Measurements from ENCODE around the gene SERINC3.

Gene SERINC3

GRCh38 chr20:44467289-44467883 lies 54.5 kb downstream of the SERINC3 start:
- DNase-seq (ENCODE audit: low spot score), result no peak
- no peak for TF ChIP-seq CTCF (IDR thresholded peaks at IDR 0.05; ENCODE audit: extremely low read depth, insufficient read depth, missing control alignments)
- in situ Hi-C loops (cut with MboI; ENCODE audit: low pct_unique_long_range_greater_than_20kb, low sequenced_read_pairs, unreplicated experiment), result no loop called here

- no peak for TF ChIP-seq CTCF (IDR thresholded peaks at IDR 0.05; ENCODE audit: extremely low read depth, insufficient read depth, missing control alignments)
- DNase-seq (ENCODE audit: low spot score), result no peak
- in situ Hi-C loops (cut with MboI; ENCODE audit: low pct_unique_long_range_greater_than_20kb, low sequenced_read_pairs, unreplicated experiment), result no loop called here
Measured at GRCh38 chr20:44465001-44465560, 56.8 kb downstream of the SERINC3 start.

GRCh38 chr20:44464514-44464913 lies 57.4 kb downstream of the SERINC3 start:
- DNase-seq (ENCODE audit: low spot score), result no peak
- no peak for TF ChIP-seq CTCF (IDR thresholded peaks at IDR 0.05; ENCODE audit: extremely low read depth, insufficient read depth, missing control alignments)
- in situ Hi-C loops (cut with MboI; ENCODE audit: low pct_unique_long_range_greater_than_20kb, low sequenced_read_pairs, unreplicated experiment), result no loop called here

- in situ Hi-C loops (cut with MboI; ENCODE audit: low pct_unique_long_range_greater_than_20kb, low sequenced_read_pairs, unreplicated experiment), result no loop called here
Measured at GRCh38 chr20:44463466-44463865, 58.4 kb downstream of the SERINC3 start.

GRCh38 chr20:44461803-44462174 lies 60.1 kb downstream of the SERINC3 start:
- in situ Hi-C loops (cut with MboI; ENCODE audit: low pct_unique_long_range_greater_than_20kb, low sequenced_read_pairs, unreplicated experiment), result no loop called here
- DNase-seq (ENCODE audit: low spot score), result no peak
- no peak for TF ChIP-seq CTCF (IDR thresholded peaks at IDR 0.05; ENCODE audit: extremely low read depth, insufficient read depth, missing control alignments)

More at GRCh38 chr20:44463466-44463865, 58.4 kb downstream of the SERINC3 start:
- no peak for TF ChIP-seq CTCF (IDR thresholded peaks at IDR 0.05; ENCODE audit: extremely low read depth, insufficient read depth, missing control alignments)
- no peak for DNase-seq (ENCODE audit: low spot score)

- no peak for DNase-seq (ENCODE audit: low spot score)
- no peak for TF ChIP-seq CTCF (IDR thresholded peaks at IDR 0.05; ENCODE audit: extremely low read depth, insufficient read depth, missing control alignments)
- in situ Hi-C loops (cut with MboI; ENCODE audit: low pct_unique_long_range_greater_than_20kb, low sequenced_read_pairs, unreplicated experiment), result no loop called here
Measured at GRCh38 chr20:44461142-44461802, 60.6 kb downstream of the SERINC3 start.
